GM19452 (cell line): ENCODE results near the gene SIX4.

ENCODE experiments used
- ATAC-seq: cut with Tn5 transposase; IDR thresholded peaks from one replicate; pipeline ENCODE4 v1.9.1; 2021; ENCODE audit not compliant: unreplicated experiment

Gene SIX4

DNA sequence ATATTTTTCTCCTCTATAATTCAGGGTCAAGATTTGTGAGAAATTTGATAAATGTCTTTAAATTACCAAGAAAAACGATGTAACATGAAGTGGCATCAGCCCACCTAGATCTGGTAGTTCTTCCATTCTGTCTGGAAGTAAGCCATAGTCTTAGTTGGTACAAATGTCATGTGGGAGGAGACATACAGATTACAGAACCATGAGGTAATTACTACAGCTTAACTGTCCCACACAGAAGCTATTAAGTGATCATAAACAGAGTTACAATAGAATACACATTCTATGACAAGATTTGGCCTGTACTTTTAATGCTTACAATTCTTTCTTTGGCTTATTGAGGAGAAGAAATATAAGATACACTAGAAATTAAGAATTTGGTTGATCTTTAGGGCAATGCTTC, 61.2 kb downstream of the SIX4 start:
- ATAC-seq, result no peak

GRCh38 chr14:60661721-60662120, 62.4 kb downstream of the SIX4 start:
- ATAC-seq, result no peak
